ENCODE data around the gene DMTF1.
"Not testable (repeated sequence)": the region's sequence is repeated elsewhere in the genome, so short reads cannot be mapped to it uniquely, and the experiment has no call there.

Gene DMTF1

DNA sequence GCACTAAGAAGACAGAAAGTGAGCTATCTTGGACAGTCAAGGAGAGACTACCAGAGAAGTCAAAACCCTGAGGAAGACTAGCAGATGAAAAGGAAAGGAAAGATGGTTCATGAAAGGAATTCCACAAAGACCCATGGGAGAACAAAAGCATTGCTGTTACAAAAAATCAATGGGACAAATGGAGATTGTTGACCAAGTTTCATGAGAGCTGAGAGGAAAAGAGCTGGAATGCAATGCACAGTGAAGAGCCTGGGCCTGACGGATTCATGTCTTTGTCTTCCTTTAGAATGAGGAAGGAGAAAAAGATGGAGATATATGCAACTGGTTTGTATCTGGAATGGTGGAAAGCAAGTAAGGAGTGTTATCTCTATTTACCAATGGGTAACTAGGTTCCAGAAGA, 50.0 kb downstream of the DMTF1 start:
- no peak for DNase-seq

GRCh38 chr7:87202705-87203104, 50.5 kb downstream of the DMTF1 start:
- DNase-seq = no peak

- not testable (repeated sequence) for DNase-seq
Observed at GRCh38 chr7:87203929-87204328, 51.7 kb downstream of the DMTF1 start.

- DNase-seq = no peak
Observed at GRCh38 chr7:87204933-87205332, 52.7 kb downstream of the DMTF1 start.

DNA sequence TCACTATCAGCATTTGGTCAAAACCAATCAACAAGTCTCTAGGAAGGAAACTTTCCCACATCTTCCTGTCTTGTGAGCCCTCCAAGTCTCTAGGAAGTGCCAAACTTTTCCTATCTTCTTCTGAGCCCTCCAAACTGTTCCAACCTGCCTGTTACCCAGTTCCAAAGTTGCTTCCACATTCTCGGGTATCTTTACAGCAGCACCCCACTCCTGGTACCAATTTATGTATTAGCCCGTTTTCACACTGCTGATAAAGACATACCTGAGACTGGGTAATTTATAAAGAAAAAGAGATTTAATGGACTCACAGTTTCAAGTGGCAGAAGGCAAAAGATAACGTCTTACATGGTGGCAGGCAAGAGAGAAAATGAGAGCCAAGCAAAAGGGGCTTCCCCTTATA, 53.4 kb downstream of the DMTF1 start:
- DNase-seq = not testable (repeated sequence)

DNA sequence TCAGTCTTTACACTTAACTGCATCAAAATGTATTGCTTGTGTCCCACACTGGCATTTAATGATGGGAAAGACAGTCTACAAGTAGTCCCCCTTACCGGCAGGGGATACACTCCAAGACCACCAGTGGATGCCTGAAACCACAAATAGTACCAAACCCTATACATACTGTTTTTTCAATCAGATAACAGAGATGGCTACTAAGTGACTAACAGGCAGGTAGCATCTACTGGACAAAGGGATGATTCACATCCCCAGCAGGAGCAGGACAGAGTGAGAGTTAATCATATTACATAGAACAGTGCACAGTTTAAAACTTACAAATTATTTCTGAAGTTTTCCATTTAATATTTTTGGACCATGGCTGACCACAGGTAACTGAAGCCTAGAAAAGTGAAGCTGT, 54.1 kb downstream of the DMTF1 start:
- no peak for DNase-seq

GRCh38 chr7:87209295-87209924, 57.2 kb downstream of the DMTF1 start:
- DNase-seq = no peak

DNA sequence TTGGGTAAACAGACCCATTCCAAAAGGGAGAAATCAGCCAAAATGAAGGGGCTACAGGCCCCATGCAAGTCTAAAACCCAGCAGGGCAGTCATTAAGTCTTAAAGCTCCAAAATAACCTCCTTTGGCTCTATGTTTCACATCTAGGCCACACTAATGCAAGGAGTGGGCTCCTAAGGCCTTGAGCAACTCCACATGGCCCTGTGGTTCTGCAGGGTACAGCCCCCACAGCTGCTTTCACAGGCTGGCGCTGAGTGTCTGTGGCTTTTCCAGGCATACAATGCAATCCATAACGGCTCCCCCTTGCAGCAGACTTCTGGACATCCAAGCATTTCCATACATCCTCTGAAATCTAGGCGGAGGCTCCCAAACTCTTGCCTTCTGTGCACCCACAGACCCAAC, 58.3 kb downstream of the DMTF1 start:
- no peak for DNase-seq

GRCh38 chr7:87212498-87212897, 60.2 kb downstream of the DMTF1 start:
- DNase-seq = no peak

DNA sequence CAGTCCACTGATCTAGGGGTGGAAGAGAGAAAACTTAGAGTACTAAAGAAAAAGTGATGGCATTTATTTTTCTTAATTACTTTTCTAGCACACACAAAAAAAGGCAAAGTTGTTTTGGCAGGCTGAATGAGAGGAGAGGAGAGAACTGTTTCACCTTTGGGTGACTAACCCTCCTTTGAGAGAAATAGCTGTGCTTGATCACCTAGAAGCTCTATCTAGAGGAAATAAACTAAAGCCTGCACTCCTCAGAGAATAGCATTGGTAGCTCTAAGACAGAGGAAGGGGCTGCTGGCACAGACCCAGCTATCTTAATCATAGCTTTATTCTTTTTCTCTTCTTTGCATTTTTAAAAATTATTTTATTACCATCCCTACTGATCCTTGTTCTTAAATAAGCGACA, 61.0 kb downstream of the DMTF1 start:
- DNase-seq = no peak

DNA sequence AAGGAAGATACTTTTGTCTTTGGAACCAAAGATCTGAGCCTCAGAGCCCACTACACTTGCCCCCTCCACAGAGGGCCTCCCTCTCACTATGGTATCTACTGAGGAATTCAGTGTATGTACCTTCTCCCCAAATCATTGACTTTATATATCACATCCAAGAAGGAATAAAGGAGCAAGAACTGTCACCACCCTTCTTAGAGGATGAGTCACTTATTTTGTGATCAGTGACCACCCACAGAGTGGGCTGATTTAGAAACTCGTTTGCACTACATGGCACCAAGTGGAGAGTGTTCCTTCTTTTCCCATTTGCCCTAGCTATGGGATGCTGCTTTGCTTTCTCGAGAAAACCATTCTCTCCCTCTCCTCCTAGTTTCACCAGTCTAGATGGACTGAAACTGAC, 61.6 kb downstream of the DMTF1 start:
- DNase-seq = no peak

- no peak for DNase-seq
Observed at GRCh38 chr7:87215046-87215445, 62.8 kb downstream of the DMTF1 start.

DNA sequence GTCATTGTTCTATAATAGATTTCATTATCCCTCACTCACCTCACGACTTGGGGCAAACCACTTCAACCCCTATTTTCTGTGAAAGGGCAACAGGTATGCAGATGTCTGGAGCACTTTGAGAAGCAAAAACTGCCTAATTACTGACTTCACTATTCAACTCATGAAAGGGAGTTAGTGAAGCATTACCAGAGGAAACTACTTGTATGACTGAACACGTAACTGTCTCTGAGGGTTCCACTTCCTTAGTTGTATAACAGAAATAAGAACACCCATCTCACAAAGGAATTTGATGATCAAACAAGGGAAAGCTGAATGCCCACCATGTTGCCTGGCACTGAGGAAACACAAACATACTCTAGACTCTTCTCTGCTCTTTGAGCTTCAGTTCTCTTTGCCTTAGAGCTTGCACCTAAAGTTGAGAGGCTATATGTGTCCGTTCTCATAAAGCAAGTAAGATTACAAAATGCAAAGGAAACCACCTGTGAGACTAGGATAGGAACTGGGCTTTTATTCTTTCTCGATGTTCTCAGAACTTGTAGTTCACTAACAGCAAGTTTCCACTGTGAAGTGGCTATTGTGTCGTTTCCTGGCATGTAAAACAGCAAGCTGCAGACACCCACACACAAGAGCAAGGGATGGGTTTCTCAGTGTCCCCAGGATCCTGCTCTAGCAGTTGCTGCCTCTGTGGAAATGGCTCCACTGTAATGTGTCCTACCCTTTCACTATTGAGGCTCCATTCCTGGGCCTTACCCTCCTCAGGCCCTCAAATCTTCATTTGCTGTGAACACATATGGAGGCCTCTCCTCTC, 64.7 kb downstream of the DMTF1 start:
- no peak for DNase-seq

GRCh38 chr7:87217983-87218653, 65.9 kb downstream of the DMTF1 start:
- DNase-seq = no peak

DNA sequence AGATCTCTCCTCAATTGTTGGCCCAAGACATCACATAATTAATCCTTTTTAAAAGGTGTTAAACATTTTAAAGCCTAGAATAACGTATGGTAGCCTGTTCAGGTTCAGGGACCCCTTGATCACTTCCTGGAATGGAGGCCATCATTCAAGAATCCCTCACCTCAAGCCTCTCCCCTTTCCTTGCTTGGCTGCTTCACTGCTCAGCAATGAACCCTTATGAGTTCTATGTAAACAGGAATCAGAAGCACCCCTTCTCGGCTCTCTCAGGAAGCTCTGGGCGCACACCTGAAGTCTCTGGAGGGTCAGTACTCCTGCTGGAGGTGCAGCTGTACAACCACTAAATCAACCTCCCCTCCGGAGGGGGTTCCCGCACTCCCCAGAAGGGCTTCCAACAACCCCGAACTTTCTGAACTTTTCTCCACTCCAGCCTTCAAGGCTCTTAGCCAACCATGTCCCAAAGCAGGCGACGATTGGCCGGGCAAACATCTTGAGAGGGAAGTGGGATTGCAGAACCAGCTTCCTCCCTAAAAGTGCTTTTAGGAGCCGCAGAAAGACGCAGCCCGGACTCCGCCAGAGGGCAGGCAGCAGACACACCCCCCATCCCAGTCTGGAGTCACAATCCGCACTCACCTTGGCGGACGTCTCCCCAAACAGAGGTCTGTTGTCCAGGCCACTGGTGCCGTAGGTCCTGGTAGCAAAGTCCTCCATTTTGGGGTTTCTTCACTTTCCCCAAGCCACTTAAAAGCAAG, 66.7 kb downstream of the DMTF1 start:
- no peak for DNase-seq

- DNase-seq = no peak
Observed at GRCh38 chr7:87219545-87220025, 67.3 kb downstream of the DMTF1 start, which contains the start of gene TMEM243. Gene TMEM243, minus strand, starts transcription at chr7:87219732. Its CDS starts 229 bp downstream, at chr7:87219503.

DNA sequence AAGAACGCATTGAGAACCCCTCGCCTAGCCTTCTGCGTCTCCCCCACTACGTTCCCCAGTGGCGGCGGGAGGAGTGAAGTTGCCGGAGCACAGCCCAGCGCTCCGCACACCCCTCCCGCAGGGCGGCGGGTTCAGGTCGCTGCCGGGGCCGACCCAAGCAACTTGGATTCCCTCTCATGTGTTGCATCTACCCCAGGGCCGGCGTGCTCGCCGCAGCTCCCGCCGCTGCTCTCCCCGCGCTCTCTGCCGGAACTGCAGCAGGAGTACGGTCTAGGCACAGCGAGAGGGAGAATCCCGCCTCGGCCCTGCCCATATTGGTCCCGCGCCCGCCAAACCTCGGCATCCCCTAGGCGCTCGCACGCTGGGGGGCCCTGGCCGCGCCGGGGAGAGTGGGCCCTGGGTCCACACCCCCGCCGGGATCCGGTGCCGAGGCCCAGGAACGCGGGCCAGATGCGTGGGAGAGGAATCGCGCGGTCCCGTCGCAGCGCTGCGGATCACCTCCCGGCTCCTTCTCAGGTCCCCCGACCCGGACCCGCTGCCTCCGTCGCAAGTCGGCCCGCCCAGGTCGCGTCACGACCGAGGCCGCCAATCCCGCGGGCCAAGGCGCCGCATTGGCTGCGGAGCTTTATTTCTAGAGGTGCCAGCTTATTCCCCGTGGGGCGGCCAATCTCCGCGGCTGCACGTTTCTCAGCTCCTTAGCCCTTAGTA, 67.9 kb downstream of the DMTF1 start:
- peak; percentile 42 for DNase-seq

- no peak for DNase-seq
Observed at GRCh38 chr7:87220734-87221215, 68.5 kb downstream of the DMTF1 start.

GRCh38 chr7:87223666-87224065, 71.4 kb downstream of the DMTF1 start:
- DNase-seq = no peak

DNA sequence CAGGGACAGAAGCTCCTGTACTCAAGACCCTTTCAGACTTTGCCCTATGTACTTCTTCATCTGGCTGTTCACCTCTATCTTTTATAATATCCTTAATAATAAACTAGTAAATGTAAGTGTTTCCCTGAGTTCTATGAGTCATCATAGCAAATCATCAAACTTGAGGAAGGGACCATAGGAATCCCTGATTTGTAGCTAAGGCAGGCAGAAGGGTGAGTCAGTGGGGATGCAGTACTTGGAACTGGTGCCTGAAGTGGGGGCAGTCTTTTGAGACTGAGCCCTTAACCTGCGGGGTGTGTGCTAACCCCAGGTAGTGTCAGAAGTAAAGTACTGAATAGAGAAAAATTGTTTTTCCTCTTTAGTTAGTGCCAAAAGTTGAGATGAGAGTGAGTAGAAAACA, 73.4 kb downstream of the DMTF1 start:
- DNase-seq = no peak

DNA sequence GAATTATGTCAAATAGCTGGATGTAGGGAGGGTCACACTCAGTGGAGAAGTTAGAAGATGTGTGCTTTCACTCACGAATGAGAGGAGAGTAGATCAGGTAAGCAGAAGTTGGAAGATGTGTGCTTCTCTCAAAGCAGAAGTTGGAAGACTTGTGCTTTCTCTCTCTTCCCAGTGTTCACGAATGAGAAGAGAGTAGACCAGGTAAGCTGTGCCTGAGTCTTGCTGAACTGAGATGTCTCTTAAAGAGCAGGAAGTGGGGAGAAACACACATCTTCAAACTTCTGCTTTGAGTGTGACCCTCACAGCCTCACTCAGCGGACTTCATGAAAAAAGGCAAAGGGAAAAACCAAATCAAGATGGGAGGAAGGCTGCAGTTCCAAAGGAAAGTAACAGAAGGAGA, 74.2 kb downstream of the DMTF1 start:
- DNase-seq = no peak

DNA sequence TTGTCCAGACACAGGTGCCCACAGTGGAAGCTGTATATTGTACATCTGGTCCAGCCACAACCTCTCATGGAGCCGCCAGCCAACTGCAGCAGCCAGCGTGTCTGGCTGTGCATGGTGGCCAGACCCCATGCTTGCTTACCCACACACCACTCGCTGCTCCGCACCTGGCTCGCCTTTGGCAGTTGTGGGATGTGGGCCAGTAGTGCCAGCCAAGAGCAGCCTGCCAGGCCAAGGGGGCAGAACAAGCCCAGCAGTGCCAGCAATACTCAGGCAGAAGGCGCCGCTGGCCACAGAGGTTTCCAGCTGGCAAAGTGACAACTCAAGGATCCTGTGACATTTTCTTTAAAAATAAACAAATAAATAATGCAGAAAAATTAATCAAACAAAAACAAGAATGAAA, 79.0 kb downstream of the DMTF1 start:
- no peak for DNase-seq
